ENCODE data around the gene SSRP1.

The SSRP1 gene

GRCh38 chr11:57313788-57314135 lies 21.9 kb downstream of the SSRP1 start:
- DNase-seq = no peak

- DNase-seq = no peak
Observed at GRCh38 chr11:57313071-57313787, 22.5 kb downstream of the SSRP1 start.

DNA sequence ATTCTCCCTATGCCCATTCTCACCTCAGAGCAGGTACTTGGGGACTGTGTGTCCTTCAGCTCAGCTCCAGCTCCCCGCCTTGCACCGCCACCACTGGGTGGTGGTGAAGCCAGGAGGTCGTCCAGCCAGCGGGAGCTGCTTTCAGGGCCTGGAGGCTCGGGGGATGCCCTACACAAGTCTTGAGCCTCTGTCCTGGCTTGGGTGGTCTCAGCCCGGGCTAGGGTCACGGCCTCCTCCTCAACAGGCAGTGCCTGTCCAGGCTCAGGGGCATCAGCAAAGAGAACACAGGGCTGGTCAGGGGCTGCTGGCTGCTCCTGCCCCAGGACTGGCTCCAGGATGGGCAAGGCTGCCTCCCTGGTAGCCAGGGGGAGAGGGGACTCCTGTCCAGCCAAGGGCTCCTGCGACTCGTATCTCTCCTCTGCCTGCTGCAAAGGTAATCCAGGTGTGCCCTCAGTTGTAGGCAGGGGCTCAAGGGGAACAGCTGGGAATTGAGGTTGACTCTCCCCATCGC lies 23.1 kb downstream of the SSRP1 start:
- DNase-seq = no peak

DNA sequence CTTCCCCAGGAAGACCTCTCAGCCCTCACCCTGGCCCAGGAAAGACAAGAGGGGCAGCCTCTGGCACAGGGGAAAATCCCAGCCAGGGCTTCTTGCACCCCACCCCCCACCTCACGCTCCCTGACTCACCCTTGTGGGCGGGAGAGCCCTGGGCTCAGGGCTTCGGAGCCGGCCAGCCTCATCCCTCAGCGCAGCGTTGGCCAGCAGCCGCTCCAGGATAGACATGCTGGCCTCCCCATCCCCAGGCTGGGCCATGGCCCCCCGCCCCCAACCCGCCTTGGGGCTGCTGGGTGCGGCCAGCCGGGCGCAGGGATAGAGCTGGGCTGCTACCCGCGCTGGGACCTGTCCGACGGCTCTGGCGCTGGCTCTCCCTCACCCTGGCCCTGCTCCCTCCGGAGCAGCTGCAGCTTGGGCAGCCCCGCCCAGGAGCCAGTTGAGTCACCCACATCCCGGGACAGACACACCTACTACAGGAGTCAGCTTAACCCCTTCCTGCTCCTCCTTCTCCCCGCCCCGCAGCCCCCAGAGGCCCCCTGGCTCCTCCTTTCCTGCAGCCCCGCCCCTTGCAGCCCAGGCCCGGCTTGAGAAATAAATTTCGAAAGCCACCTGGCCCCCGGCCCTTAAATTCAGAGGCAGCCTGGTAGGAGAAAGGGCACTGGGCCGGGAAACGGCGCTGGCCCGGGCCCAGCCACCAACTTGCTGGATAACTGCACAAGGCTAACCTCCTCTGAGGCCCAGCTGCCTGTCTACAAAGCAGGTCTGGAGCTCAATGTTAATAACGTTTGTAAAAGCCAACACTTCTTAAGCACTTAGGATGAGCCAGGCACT lies 24.4 kb downstream of the SSRP1 start:
- DNase-seq = peak; percentile 62

- no peak for DNase-seq
Observed at GRCh38 chr11:57310630-57311086, 25.0 kb downstream of the SSRP1 start.

DNA sequence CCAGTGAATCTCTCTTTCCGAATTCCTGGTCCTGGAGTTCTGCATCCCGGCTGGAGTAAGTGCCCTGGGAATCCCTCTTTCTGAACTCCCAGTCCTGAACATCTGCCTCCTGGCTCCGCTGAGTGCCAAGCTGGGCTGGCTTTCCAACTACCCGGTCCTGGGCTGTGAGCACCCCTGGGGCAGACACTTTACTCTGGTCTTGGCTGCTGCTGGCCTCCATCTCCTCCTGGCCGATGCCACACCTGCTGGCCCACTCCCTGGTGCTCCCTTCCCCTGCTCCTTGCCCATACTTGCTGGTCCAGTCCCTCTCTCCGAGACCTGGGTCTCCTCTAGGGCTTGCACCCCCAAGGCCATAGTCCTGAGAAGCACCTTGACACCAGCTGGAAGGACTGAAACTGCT lies 25.6 kb downstream of the SSRP1 start:
- DNase-seq = no peak

GRCh38 chr11:57309106-57310059 lies 26.3 kb downstream of the SSRP1 start:
- DNase-seq = no peak

GRCh38 chr11:57308426-57309060 lies 27.1 kb downstream of the SSRP1 start:
- no peak for DNase-seq

- DNase-seq = no peak
Observed at GRCh38 chr11:57307666-57308270, 27.9 kb downstream of the SSRP1 start.

GRCh38 chr11:57306940-57307565 lies 28.6 kb downstream of the SSRP1 start:
- DNase-seq = no peak

DNA sequence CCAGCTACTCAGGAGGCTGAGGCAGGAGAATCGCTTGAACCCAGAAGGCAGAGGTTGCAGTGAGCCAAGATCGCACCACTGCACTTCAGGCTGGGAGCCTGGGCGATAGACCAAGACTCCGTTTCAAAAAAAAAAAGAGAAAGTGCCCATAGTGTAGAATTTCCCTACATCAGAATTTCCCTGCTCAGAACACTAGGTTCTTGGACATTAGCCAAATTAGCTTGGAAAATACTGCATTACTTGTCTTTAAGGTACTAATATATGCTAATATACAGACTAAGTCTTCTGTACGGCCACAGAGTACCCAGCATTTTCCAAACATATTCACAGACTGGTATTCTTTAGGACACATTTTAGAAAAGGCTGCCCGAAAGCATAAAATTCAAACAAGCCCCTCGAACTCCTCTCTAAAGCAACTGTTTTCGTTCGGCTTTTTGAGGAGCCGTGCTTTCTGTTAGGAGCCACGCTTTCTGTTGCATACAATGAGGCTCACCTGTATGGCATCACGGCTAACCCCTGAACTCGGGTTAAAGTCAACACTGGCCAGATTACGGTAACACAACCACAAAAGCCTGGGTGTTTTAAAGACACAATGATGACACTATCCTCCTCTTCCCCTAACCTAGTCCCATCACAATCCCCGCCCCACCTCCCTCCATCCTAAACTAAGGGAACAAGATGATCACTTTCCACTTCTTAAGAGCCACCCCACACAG lies 29.4 kb downstream of the SSRP1 start:
- DNase-seq = no peak

DNA sequence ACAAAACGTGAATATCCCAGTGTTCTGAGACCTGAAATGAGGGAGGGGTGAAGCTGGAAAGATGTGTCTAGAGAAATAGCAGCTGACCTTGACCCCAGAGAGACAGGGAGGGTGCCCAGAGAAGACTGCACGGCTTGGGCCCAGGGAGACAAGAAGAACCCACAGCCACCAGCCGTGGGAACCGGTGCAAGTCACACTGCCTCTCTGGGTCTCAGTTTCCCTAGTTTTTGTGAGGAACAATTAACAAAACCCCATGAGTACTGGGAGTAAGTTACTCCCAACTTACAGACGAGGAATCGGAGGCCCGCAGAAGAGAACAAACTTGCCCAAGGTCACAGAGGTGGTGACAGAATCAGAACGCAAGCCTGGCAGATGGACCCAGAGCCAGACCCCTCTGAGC lies 30.2 kb downstream of the SSRP1 start:
- DNase-seq = no peak

GRCh38 chr11:57303990-57304579 lies 31.6 kb downstream of the SSRP1 start:
- DNase-seq = no peak

- no peak for DNase-seq
Observed at GRCh38 chr11:57303280-57303989, 32.3 kb downstream of the SSRP1 start.

DNA sequence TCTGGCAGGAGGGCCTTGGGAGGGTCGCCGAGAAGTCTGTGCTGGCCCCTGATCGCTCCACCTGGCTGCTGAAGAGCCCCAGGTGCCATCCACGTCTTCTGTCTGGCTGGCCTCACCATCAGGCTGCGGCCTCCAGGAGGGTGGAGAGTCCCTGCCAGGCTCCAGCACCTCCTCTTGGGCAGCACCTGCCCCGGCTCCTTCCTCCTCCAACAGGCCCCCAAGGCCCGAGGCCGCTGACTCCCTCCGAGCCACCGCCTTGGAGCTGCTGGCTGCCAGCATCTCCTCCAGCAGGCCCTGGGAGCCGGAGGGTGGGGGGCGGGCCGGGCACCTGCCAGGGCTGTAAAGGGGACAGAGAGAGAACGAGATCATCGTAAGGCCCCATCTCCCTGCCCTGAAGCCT lies 33.2 kb downstream of the SSRP1 start:
- DNase-seq = no peak

- no peak for DNase-seq
Observed at GRCh38 chr11:57301711-57302423, 33.8 kb downstream of the SSRP1 start.

DNA sequence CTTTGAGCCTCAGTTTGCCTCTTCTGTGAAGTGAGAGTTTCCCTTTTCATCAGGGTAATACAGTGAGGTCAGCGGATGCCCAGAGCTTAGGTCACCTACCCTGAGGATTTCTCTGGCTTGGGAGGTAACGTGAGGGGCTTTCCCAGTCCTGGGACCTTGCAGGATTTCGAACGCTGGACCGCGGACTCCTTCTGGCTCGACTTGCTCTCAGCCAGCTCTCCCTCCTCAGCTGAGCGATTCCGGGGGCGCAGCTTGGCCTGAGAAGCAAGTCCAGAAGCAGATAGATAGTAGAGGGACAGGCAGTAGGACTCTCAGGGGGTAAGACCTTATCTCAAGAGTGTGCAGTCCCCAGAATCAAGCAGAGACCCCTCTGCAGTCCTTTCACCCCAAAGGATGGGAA lies 34.9 kb downstream of the SSRP1 start:
- no peak for DNase-seq

GRCh38 chr11:57299150-57299737 lies 36.4 kb downstream of the SSRP1 start:
- DNase-seq = no peak

GRCh38 chr11:57297221-57297620 lies 38.5 kb downstream of the SSRP1 start:
- no peak for DNase-seq
